ENCODE data around the gene SLIT3. TPM values are rescaled to one million over a fixed set of nuclear protein-coding genes. Genes with fewer than 3 reads are reported as not detected.

SLIT3 gene
- total and polyA plus RNA-seq, 2 experiments from 2014 or later: 0.59 to 0.71 TPM

- H3F3A ChIP-seq (replicated peaks; ENCODE audit: low read depth): no peaks in the 10 kb centered on the region
- no peak overlapping the region for H2AFZ ChIP-seq
- no peak for TF ChIP-seq CREB1 (CRISPR knock-in tag; IDR thresholded peaks at IDR 0.05; ENCODE audit: low read depth)
- TF ChIP-seq STAT1 (IDR thresholded peaks at IDR 0.05; ENCODE audit: unreplicated experiment): no peak
- no peak for TF ChIP-seq REST (IDR thresholded peaks at IDR 0.05; ENCODE audit: unreplicated experiment)
- no peak for TF ChIP-seq CTCF (conservative IDR thresholded peaks at IDR 0.05; ENCODE audit: low read depth in 2 of 2)
- TF ChIP-seq ETS1 (IDR thresholded peaks at IDR 0.05): no peak
- TF ChIP-seq NANOG (IDR thresholded peaks at IDR 0.05; ENCODE audit: borderline replicate concordance): no peak
- TF ChIP-seq POLR2AphosphoS5 (IDR thresholded peaks at IDR 0.05; ENCODE audit: low read depth): no peak
- no peak for TF ChIP-seq EZH2 (IDR thresholded peaks at IDR 0.05; ENCODE audit: low read depth, unreplicated experiment)
- no peak for TF ChIP-seq JUNB (IDR thresholded peaks at IDR 0.05; ENCODE audit: unreplicated experiment)
- TF ChIP-seq ZNF114 (CRISPR knock-in tag; IDR thresholded peaks at IDR 0.05): no peak
- peaks cover 8% of the 10 kb centered on the region; the same call in 1 of the 2 replicates for H3K9me2 ChIP-seq (ENCODE audit: insufficient read depth)
- DNase-seq (ENCODE audit: low spot score) (no peak), ATAC-seq (no peak; the same call in 1 of the 3 replicates)
- Mint-ChIP-seq H3K4me3 (no peak overlapping the region), H3K9me3 (no peaks in the 10 kb centered on the region), H3K27me3 (ENCODE audit: insufficient read depth, low read depth, poor library complexity) (peaks cover 9% of the 10 kb centered on the region), H3K4me1 (peaks cover 2% of the 10 kb centered on the region; the same call in 1 of the 3 replicates), H3K27ac (no peak overlapping the region), H3K36me3 (ENCODE audit: low read depth) (no peaks in the 10 kb centered on the region)
- H3K27me3 ChIP-seq (ENCODE audit: insufficient read depth): no peaks in the 10 kb centered on the region
- no peak overlapping the region for H3K4me3 ChIP-seq
- H3K79me2 ChIP-seq (replicated peaks; ENCODE audit: insufficient read depth): no peaks in the 10 kb centered on the region
- no peak overlapping the region for H3K27ac ChIP-seq (ENCODE audit: low read depth)
- H3K4me2 ChIP-seq: no peak overlapping the region
- no peaks in the 10 kb centered on the region for H3K36me3 ChIP-seq (ENCODE audit: insufficient read depth)
- no peaks in the 10 kb centered on the region for H3K4me1 ChIP-seq (ENCODE audit: insufficient read depth)
- no peaks in the 10 kb centered on the region for H4K20me1 ChIP-seq (replicated peaks; ENCODE audit: insufficient read depth)
Observed at GRCh38 chr5:168780888-168781287, 520.1 kb downstream of the SLIT3 start.

All from GM23338 (cell line).